RWPE1 (cell line): ENCODE measurements around the gene CAPZA2.

Source experiments
- CTCF ChIA-PET: fragments of 350-600 bp; sonication (Branson Sonifier 250); formaldehyde crosslinking; extraction: SDS; loops from one replicate; lab custom pipeline; 2021; lab: Yijun Ruan, JAX
- POLR2A ChIA-PET: fragments of 400-600 bp; formaldehyde crosslinking; extraction: SDS; loops from one replicate; lab custom pipeline; 2020; ENCODE audit warnings: antibody characterized with exemption; ENCODE audit not compliant: low non-redundant PET; lab: Yijun Ruan, JAX
- DNase-seq: peaks from one replicate; pipeline ENCODE4 v3.0.0; 2012; ENCODE audit warnings: low spot score
- H3K27ac ChIP-seq: fragments of 450-650 bp; 2 replicates; pipeline ENCODE4 v1.5.1; 2017
- CTCF ChIP-seq: fragments of 450-650 bp; conservative IDR thresholded peaks from 2 replicates; pipeline ENCODE4 v1.5.1; 2017; ENCODE audit warnings: low read depth, mild to moderate bottlenecking

CAPZA2 gene

GRCh38 chr7:116828281-116828680 is 34.1 kb upstream of the CAPZA2 start:
- ChIA-PET CTCF (no interaction called here), POLR2A (no interaction called here)
- no peak for DNase-seq
- H3K27ac ChIP-seq: no peak overlapping the region
- TF ChIP-seq CTCF: no peak

GRCh38 chr7:116829041-116829440 is 33.3 kb upstream of the CAPZA2 start:
- CTCF ChIA-PET: no interaction called here

GRCh38 chr7:116829493-116829892 is 32.9 kb upstream of the CAPZA2 start:
- ChIA-PET POLR2A (no interaction called here), CTCF (no interaction called here)
- H3K27ac ChIP-seq: no peak overlapping the region
- DNase-seq: no peak
- TF ChIP-seq CTCF: no peak

More at GRCh38 chr7:116829041-116829440, 33.3 kb upstream of the CAPZA2 start:
- no peak for TF ChIP-seq CTCF
- POLR2A ChIA-PET: no interaction called here
- no peak for DNase-seq
- no peak overlapping the region for H3K27ac ChIP-seq

- no peak for DNase-seq
- POLR2A ChIA-PET: no interaction called here
- TF ChIP-seq CTCF: no peak
- CTCF ChIA-PET: interaction anchor here (0.6 kb wide), 1 partner anchor 162 kb away, joined by 4 read pairs; no protein-coding TSS in a partner anchor
- H3K27ac ChIP-seq: no peak overlapping the region
These were observed 29.7 kb upstream of the CAPZA2 start for GRCh38 chr7:116832692-116833091.

- H3K27ac ChIP-seq: no peak overlapping the region
- peak; percentile 61 for DNase-seq
- ChIA-PET POLR2A (no interaction called here), CTCF (interaction anchor here (0.6 kb wide), 2 partner anchors 58 to 309 kb away, joined by 3 read pairs; no protein-coding TSS in a partner anchor)
- TF ChIP-seq CTCF: no peak
These were observed 27.4 kb upstream of the CAPZA2 start for GRCh38 chr7:116834815-116835504.

GRCh38 chr7:116836048-116836447 is 26.3 kb upstream of the CAPZA2 start:
- ChIA-PET POLR2A (no interaction called here), CTCF (no interaction called here)
- no peak for DNase-seq
- no peak for TF ChIP-seq CTCF
- H3K27ac ChIP-seq: no peak overlapping the region
